SK-N-SH (cell line): ENCODE data around the gene RAP1GAP.
"Not testable (repeated sequence)": the region's sequence is repeated elsewhere in the genome, so short reads cannot be mapped to it uniquely, and the experiment has no call there.

Experiments used
- CTCF ChIP-seq: fragments of 200-600 bp; sonication (generic); IDR thresholded peaks from 2 replicates; pipeline ENCODE4 v1.6.1; 2017; ENCODE audit warnings: antibody characterized with exemption, mild to moderate bottlenecking, moderate library complexity
- GABPA ChIP-seq: IDR thresholded peaks from 2 replicates; pipeline ENCODE4 v1.4.0; 2012; ENCODE audit warnings: low read depth, mild to moderate bottlenecking
- SIN3A ChIP-seq: IDR thresholded peaks from 2 replicates; pipeline ENCODE4 v1.6.1; 2012; ENCODE audit warnings: low read depth, mild to moderate bottlenecking, low read length, moderate library complexity, borderline replicate concordance
- SMC3 ChIP-seq: IDR thresholded peaks from 2 replicates; pipeline ENCODE4 v1.6.1; 2012; ENCODE audit warnings: low read depth, low read length, improper control_type of control experiment
- USF2 ChIP-seq: fragments of 150-350 bp; IDR thresholded peaks from 2 replicates; pipeline ENCODE4 v1.6.1; 2017; ENCODE audit warnings: antibody characterized with exemption, low read length, low read depth, borderline replicate concordance
- YY1 ChIP-seq: IDR thresholded peaks from 2 replicates; pipeline ENCODE4 v1.4.0; 2012; ENCODE audit warnings: low read depth, mild to moderate bottlenecking

DNA sequence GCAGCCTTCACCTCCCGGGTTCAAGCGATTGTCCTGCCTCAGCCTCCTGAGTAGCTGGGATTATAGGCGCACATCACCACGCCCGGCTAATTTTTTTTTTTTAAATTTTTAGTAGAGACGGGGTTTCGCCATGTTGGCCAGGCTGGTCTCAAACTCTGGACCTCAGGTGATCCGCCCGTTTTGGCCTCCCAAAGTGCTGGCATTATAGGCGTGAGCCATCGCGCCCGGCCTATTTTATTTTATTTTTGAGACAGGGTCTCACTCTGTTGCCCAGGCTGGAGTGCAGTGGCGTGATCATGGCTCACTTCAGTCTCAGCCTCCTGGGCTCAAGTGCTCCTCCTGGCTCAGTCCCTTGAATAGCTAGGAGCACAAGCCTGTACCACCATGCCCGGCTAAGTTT lies 102.8 kb downstream of the RAP1GAP start:
- TF ChIP-seq CTCF, GABPA, USF2, SIN3A, SMC3, YY1: not testable (repeated sequence)
